Activated CD4-positive, alpha-beta T cell treated with anti-CD3 and anti-CD28 coated beads, Interleukin-2, Interleukin-4, amounts not matched to agents 100 ng/mL and 50 ng/mL, durations not matched to agents 16 hours and 8 hours (primary cell): Measurements from ENCODE around the gene TULP3.

Source experiments
- DNase-seq: peaks from one replicate; pipeline ENCODE4 v3.0.0-alpha.2; 2020; ENCODE audit warnings: low spot score

The TULP3 gene

GRCh38 chr12:2930865-2931264 is 40.2 kb downstream of the TULP3 start:
- no peak for DNase-seq

- no peak for DNase-seq
These were observed 42.9 kb downstream of the TULP3 start for GRCh38 chr12:2933586-2933985.

- no peak for DNase-seq
These were observed 43.7 kb downstream of the TULP3 start for GRCh38 chr12:2934371-2934770.

- no peak for DNase-seq
These were observed 45.6 kb downstream of the TULP3 start for GRCh38 chr12:2936301-2936700.

- no peak for DNase-seq
These were observed 46.8 kb downstream of the TULP3 start for GRCh38 chr12:2937500-2937899.

- no peak for DNase-seq
These were observed 48.5 kb downstream of the TULP3 start for GRCh38 chr12:2939191-2939590.

- DNase-seq = no peak
These were observed 49.9 kb downstream of the TULP3 start for GRCh38 chr12:2940564-2940963.

GRCh38 chr12:2941524-2941923 is 50.8 kb downstream of the TULP3 start:
- DNase-seq = no peak

GRCh38 chr12:2944401-2945047 is 53.8 kb downstream of the TULP3 start:
- DNase-seq = peak; percentile 50

- DNase-seq = no peak
These were observed 58.7 kb downstream of the TULP3 start for GRCh38 chr12:2949411-2949810.

GRCh38 chr12:2955888-2956287 is 65.2 kb downstream of the TULP3 start:
- DNase-seq = no peak

GRCh38 chr12:2957816-2958431 is 67.2 kb downstream of the TULP3 start:
- no peak for DNase-seq

- DNase-seq = no peak
These were observed 67.9 kb downstream of the TULP3 start for GRCh38 chr12:2958432-2959191.

- no peak for DNase-seq
These were observed 68.5 kb downstream of the TULP3 start, which contains the start of gene TEAD4 for GRCh38 chr12:2959192-2959504. TEAD4 (plus strand) TSS chr12:2959397.

- no peak for DNase-seq
These were observed 69.1 kb downstream of the TULP3 start for GRCh38 chr12:2959505-2960389.

- no peak for DNase-seq
These were observed 69.8 kb downstream of the TULP3 start for GRCh38 chr12:2960390-2960956.

GRCh38 chr12:2960996-2961616 is 70.4 kb downstream of the TULP3 start:
- no peak for DNase-seq

GRCh38 chr12:2961705-2962104 is 71.0 kb downstream of the TULP3 start:
- DNase-seq = no peak

GRCh38 chr12:2963154-2963759 is 72.6 kb downstream of the TULP3 start:
- DNase-seq = no peak

- no peak for DNase-seq
These were observed 73.1 kb downstream of the TULP3 start for GRCh38 chr12:2963760-2964292.

- DNase-seq = no peak
These were observed 77.0 kb downstream of the TULP3 start for GRCh38 chr12:2967651-2968050.
